ENCODE results near the gene FAM240A.
"Not testable (repeated sequence)": the region's sequence is repeated elsewhere in the genome, so short reads cannot be mapped to it uniquely, and the experiment has no call there.

Gene FAM240A

GRCh38 chr3:46587268-46587667 lies 25.1 kb upstream of the FAM240A start:
- DNase-seq, result not testable (repeated sequence)

GRCh38 chr3:46593274-46593862 lies 19.0 kb upstream of the FAM240A start:
- no peak for DNase-seq

DNA sequence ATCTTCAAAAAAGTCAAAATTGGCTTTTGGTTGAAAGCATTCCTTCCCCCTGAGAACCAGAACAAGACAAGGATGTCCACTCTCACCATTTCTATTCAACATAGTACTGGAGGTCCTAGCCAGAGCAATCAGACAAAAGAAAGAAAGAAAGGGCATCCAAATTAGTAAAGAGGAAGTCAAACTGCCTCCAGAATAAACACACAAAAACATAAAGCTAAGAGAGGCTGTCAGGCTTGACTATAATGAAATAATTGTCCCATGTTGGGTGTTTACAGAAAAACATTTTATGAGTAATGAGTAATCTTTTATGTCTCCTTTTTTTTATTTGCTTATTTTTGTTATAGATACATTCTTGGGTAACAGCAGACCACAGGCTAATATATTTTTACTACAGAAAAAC lies 18.3 kb upstream of the FAM240A start:
- DNase-seq, result no peak

DNA sequence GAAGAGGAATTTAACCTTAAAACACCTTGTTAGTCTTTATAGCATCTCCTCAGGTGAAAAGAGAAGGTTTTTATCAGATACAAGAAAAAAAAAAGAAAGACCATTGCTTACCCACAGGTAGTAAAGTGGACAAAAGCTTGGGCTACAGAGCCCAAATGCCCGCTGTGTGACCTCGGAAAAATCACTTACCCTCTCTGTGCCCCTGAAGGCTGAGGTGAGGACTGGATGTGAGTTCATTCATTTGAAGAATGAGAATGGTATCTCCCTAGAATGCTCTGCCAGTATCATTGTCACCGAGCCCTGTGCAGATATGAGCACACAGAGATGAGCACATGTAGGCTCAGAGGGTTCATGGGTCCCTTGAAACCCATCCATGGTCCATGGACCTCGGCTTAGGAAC lies 17.6 kb upstream of the FAM240A start:
- DNase-seq, result no peak

- no peak for DNase-seq
Observed at GRCh38 chr3:46595819-46596314, 16.5 kb upstream of the FAM240A start.

DNA sequence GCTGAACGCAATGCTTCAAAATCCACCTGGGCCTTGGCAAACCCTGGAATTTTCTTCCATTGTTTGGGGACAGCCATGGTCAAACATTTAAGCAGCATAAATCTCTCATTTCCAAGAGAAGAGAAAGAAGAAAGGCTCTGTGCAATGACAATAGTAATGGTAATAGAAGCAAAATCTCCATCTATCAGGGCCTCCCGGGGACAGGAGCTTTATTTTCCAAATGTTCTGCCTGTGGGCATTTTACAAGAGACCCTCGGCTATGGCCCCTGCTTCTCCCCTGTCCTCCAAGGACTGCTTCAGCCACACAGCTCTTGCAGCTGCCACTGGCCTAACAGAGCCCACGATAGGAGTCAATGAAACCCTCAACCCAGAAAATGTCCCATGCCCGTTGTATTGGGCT lies 12.7 kb upstream of the FAM240A start:
- DNase-seq, result no peak

DNA sequence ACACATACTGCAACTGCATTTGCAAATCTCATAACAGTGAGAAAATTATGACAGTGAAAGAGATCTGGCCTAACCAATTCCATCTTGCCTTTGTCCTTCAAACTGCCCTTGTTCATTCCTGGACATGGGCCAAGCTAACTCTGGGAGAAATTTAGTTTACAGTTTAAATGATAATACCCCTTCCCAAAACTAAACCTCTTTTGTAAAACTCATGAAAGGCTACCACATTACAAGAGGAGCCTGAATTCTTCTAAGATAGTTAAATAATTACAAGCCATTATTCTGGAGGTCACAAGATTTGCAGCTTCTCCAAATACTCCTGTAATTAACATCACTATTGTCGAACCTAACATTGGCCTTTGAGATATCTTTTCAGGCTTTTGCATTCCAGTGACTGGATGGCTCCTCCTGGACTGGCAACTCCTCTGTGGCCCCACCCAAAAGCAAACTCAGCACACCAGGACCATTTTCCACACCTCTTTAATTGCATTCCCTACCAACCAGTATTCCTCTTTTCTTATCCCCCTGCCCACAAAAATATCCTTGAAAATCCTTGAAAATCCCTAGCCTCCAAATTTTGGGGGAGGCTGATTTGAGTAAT lies 8.8 kb upstream of the FAM240A start:
- DNase-seq, result no peak

DNA sequence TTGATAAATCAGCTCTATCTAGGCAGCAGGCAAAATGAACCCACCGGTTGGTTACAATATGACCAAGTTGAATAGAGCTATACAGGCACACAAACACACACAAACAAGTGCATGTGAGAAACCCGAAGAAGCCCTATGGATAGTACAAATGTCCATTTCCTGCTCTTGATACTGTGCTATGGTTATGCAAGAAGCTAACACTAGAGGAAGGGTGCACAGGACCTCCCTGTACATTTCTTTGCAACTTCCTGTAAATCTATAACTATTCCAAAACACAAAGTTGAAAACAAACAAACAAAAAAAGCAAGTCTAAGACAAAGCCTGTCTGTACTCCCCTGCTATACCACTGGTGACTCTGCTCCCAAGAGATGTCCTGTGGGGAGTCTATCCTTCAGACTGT lies 8.2 kb upstream of the FAM240A start:
- no peak for DNase-seq

GRCh38 chr3:46607603-46608028 lies 4.7 kb upstream of the FAM240A start:
- no peak for DNase-seq

DNA sequence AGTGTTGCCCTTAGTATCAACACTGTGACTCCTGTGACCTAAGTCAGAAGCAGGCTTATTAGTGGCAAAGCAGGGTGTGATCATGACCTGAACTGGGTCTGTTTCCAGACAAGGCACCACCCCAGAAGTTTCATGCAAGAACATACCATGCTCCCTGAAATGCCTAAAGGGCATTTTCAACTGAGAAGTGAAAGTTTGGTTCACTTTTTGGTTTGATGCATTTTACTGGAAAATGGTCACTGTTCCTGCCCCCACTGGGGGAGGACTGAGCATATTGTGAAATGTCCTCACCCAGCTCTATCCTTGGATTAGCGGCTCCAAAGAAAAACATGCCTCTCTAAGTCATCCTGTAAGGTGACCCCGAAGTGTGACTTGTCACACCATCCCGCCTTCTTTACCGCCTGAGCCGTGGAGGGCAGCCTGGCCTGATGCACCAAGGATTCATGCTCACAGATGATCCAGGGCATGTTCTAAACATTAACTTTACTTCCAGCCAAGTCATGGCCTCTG lies 3.1 kb upstream of the FAM240A start:
- no peak for DNase-seq

GRCh38 chr3:46609944-46610722 lies 2.2 kb upstream of the FAM240A start:
- DNase-seq, result no peak

- no peak for DNase-seq
Observed at GRCh38 chr3:46613313-46614005, 1.1 kb downstream of the FAM240A start.

DNA sequence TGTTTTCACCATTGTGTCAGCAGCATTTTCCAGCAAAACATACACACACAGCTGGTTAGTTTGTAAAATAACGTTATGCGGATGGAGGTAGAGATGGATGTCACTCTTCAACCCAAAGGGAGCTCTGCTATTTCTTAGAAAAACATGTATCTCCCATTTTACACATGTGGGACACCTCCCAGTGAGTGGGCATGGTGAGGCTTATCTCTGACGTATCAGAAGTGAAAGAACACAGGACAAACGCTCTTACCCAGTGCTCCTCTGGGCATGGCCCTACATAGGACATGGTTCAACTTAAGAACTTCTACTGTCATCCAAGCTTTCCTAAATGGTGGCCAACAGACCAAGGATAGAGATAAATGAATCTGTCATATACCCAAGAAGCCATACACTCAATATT lies 2.1 kb downstream of the FAM240A start:
- no peak for DNase-seq

DNA sequence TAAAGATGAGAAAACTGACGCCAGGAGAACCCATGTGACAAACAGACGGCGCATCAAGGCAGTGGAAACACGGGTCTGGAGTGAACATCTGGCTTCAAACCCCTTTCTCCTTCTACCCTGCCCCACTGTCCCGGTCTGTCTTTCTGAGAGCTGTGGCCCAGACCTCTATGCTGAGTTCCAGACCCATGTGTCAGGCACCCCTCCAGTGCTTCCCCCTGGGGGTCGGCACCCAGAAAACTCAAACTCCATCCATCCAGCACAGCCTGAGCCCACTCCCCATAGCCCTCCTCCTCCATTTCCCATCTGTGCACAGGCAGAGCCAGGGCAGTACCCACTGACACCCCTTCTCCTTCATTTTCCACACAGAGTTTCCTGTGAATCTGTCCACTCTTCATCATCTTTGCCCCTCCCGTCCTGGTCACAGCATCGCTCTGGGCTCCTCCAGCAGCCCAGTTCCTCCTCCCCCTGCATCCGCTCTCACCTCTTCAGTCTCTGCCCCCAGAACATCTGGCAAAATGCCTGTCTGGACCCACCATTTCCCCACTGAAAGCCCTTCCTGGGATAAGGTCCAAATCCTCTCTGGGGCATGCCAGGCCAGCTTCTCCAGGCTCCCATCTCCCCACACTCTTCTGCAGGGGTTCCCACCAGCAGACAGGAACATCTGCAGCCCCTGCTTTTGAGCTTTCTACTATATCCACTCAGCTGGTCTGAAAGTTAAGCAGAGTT lies 2.9 kb downstream of the FAM240A start:
- no peak for DNase-seq

DNA sequence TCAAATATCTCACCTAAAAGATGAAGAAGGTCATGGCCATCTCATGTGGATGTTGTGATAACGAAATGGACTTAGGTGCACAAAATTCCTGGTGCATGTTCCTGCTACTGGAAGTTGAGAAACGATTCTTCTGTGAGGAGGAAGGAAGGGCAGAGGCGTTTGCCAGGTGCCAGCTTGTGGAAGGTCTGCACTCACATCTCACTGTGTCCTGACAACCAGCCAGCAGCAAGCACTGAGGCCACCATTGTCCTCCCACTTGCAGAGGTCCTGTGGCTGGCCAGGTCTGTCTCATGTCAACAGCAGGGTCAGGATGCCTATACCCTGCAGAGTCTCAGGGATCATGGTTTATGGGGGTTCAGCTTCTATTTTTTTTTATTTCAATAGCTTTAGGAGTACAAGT lies 3.7 kb downstream of the FAM240A start:
- DNase-seq, result no peak

GRCh38 chr3:46617941-46618340 lies 5.6 kb downstream of the FAM240A start:
- no peak for DNase-seq

DNA sequence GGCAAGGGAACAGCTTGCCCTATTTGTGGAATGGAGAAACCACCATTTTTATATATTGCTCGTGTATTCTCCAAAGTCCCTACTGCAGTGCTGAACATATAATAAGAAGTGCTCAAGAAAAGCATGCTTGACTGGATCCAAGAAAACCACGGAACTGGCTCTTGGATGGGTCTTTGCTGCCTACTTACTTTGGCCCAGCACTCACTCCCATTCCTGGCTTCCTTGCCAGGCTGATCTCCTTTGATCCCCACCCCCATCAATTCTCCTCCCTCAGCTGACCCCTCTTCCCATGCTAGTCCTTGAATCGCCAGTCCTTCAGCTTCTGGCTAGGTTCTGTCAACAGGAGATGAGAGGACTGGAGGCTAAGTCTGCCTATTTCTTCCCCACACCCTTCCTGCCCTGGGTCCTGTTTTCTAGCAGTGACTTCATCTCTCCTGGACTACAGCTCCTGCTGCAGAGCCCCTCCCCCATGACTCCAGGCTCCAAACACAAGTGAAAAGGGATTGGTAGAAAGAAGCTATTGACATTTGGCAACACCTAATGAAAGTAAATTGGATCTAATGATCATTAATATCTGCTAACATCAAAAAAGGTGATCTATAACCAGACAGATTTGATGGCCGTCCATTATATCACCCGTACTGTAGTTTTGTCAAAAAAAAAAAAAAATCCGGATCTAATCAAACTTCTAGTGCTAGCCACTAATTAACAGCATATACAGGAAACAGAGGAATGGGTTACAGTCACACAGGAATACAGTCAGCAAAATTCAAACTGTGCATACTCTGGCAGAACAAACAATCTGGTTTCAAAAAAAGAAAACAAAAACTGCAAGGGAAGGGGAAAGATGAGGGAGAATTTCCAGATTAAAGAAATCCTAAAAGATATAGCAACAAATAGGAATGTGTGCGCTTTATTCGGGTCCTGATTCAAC lies 7.8 kb downstream of the FAM240A start:
- no peak for DNase-seq

DNA sequence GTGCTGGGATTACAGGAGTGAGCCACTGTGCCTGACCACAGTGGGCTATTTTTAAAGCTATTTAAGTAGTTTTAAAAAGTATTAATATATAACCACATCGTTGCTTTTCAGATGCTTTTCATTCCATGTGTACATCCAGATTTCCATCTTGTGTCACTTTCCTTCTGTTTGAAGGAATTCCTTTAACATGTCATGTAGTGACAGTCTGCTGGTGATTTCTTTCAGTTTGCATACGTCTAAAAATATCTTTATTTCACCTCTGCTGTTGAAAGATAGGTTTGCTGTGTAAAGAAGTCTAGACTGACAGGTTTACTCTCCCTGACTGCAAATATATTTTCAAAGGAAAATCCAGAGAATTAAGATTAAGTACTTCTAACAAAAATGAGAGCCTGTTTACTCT lies 12.2 kb downstream of the FAM240A start:
- DNase-seq, result no peak

DNA sequence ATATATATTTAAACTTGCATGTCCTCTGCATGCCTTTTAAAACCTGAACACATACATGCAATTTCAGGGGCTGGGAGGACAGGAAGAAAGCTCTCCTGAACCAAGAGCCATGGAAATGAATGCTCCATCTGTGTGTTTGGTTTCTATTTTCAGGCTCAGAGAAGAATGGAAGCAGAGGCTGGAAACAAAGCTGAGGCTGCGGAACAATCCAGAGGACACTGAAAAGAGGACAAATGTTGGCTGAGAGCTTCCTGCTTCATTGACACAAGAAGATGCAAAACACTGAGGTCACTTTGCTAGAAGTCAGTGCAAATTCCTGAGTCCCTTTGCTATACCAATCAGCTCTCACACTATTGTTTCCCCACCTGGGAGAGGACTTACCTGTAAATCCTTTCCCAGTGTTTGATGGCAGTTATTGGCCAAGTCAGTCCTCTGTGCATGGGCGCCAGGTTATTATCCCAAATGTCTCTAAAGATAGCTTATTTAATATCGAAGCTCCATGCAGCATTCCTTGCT lies 12.7 kb downstream of the FAM240A start:
- no peak for DNase-seq

DNA sequence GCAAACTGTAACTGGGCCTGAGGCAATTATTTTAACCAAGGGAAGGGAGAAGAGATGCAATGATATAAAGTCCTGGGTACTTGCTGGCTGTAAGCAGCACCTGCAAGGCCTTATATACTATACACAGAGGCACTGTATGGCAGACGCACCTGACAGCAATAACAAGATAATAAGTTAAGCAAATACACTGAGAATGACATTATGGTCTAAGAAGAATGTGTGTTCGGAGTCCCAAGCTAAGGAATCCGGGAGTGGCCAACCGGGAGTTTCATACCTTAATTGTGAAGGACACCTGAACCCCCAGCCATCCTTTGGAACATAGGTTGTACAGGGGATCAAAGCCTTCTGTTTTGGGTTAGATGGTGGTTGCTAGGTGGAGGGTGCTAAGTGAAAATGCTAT lies 13.7 kb downstream of the FAM240A start:
- no peak for DNase-seq

GRCh38 chr3:46627078-46627477 lies 14.8 kb downstream of the FAM240A start:
- DNase-seq, result no peak
